Measurements from ENCODE around the gene OGFOD3. TPM values are rescaled to one million over a fixed set of nuclear protein-coding genes. Genes with fewer than 3 reads are reported as not detected.

The OGFOD3 gene
- total and polyA plus RNA-seq, 2 donors (not counting 3 experiments of a cell fraction or from before 2014, with no cell fraction given): 31.7 to 34.8 TPM

DNA sequence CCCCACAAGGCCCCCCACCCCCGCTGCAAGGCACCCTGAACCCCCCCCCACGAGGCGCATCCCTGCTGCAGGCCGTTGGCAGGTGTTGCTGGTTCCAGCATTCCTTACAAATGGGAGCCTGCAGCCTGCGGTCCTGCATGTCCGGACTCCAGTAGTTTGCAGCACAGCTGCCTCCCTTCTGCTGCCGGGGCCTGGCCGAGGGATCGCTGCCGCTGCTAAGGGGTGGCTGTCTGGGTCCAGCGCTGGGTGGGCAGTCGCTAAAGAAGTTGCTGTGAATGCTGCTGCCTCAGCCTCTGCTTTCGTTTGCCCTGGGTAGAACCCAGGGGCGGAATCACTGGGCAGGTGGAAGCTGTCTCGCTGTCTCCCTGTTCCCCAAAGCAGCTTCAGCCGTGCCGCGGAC, 35.0 kb downstream of the OGFOD3 start:
- Histone ChIP-seq H2AFZ (ENCODE audit: low read depth, low read length) (no peak overlapping the region), H3K9ac (replicated peaks; ENCODE audit: extremely low read depth, insufficient read depth, low read length) (no peak overlapping the region), H3K36me3 (ENCODE audit: control insufficient read depth in 2 of 2, extremely low read depth in 1 of 2, insufficient read depth in 2 of 2, low read length in 2 of 2) (no peaks in the 10 kb centered on the region), H3K4me3 (replicated peaks in 1 of 3; ENCODE audit: insufficient read depth in 1 of 3, low read depth in 1 of 3, low read length in 3 of 3) (no peak overlapping the region), H3K9me1 (replicated peaks; ENCODE audit: control insufficient read depth, extremely low read depth, insufficient read depth, low read length) (no peaks in the 10 kb centered on the region), H3K79me2 (ENCODE audit: control insufficient read depth, insufficient read depth, low read length) (no peaks in the 10 kb centered on the region), H3K27me3 (ENCODE audit: control insufficient read depth in 2 of 2, insufficient read depth in 2 of 2, low read length in 2 of 2) (no peaks in the 10 kb centered on the region), H3K27ac (ENCODE audit: insufficient read depth, low read depth, low read length) (no peak overlapping the region), H3K9me3 (replicated peaks; ENCODE audit: control insufficient read depth, insufficient read depth, low read length) (no peaks in the 10 kb centered on the region), H3K4me1 (ENCODE audit: control insufficient read depth, extremely low read depth, insufficient read depth, low read length) (no peaks in the 10 kb centered on the region), H4K20me1 (replicated peaks; ENCODE audit: control insufficient read depth, extremely low read depth, insufficient read depth, low read length) (no peaks in the 10 kb centered on the region), H3K4me2 (ENCODE audit: insufficient read depth, low read length) (no peak overlapping the region)
- intact Hi-C loops (cut with micrococcal nuclease): no loop called here
- DNase-seq (ENCODE audit: low read depth, low spot score): no peak
- FAIRE-seq: no peak
- CTCF ChIA-PET: no interaction called here
- dilution Hi-C loops (cut with MboI; ENCODE audit: extremely low pct_ligation_motif_present, low sequenced_read_pairs): no loop called here
- POLR2A ChIA-PET: no interaction called here
- TF ChIP-seq FOS (IDR thresholded peaks at IDR 0.05; ENCODE audit: borderline replicate concordance, insufficient read depth, low read length) (no peak), CTCF (IDR thresholded peaks at IDR 0.05; ENCODE audit: extremely low read depth in 1 of 2, insufficient read depth in 1 of 2, low read depth in 1 of 2, low read length in 2 of 2) (no peak), EZH2 (IDR thresholded peaks at IDR 0.05; ENCODE audit: borderline replicate concordance, low read depth, low read length, severe bottlenecking) (no peak), POLR2A (IDR thresholded peaks at IDR 0.05; ENCODE audit: low read depth, low read length) (no peak), MYC (IDR thresholded peaks at IDR 0.05; ENCODE audit: low read depth, low read length) (no peak)
- TF ChIP-seq, protein P1, sequence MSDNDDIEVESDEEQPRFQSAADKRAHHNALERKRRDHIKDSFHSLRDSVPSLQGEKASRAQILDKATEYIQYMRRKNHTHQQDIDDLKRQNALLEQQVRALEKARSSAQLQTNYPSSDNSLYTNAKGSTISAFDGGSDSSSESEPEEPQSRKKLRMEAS (IDR thresholded peaks at IDR 0.05; ENCODE audit: insufficient read depth, insufficient read length): no peak
- BruUV-seq (replicated peaks): no TSS peak

- no peaks in the 10 kb centered on the region for H3K79me2 ChIP-seq (ENCODE audit: control insufficient read depth, insufficient read depth, low read length)
- dilution Hi-C loops (cut with MboI; ENCODE audit: extremely low pct_ligation_motif_present, low sequenced_read_pairs) (no loop called here), intact Hi-C loops (cut with micrococcal nuclease) (no loop called here)
- no peak overlapping the region for H2AFZ ChIP-seq (ENCODE audit: low read depth, low read length)
- H3K4me1 ChIP-seq (ENCODE audit: control insufficient read depth, extremely low read depth, insufficient read depth, low read length): no peaks in the 10 kb centered on the region
- no peak for DNase-seq (ENCODE audit: low read depth, low spot score)
- no peaks in the 10 kb centered on the region for H3K36me3 ChIP-seq (ENCODE audit: control insufficient read depth in 2 of 2, extremely low read depth in 1 of 2, insufficient read depth in 2 of 2, low read length in 2 of 2)
- no TSS peak for BruUV-seq (replicated peaks)
- H3K9me3 ChIP-seq (replicated peaks; ENCODE audit: control insufficient read depth, insufficient read depth, low read length): no peaks in the 10 kb centered on the region
- FAIRE-seq: no peak
- no peak overlapping the region for H3K9ac ChIP-seq (replicated peaks; ENCODE audit: extremely low read depth, insufficient read depth, low read length)
- H3K27ac ChIP-seq (ENCODE audit: insufficient read depth, low read depth, low read length): no peak overlapping the region
- no peaks in the 10 kb centered on the region for H3K9me1 ChIP-seq (replicated peaks; ENCODE audit: control insufficient read depth, extremely low read depth, insufficient read depth, low read length)
- H3K4me2 ChIP-seq (ENCODE audit: insufficient read depth, low read length): no peak overlapping the region
- no peaks in the 10 kb centered on the region for H4K20me1 ChIP-seq (replicated peaks; ENCODE audit: control insufficient read depth, extremely low read depth, insufficient read depth, low read length)
- no peak for TF ChIP-seq POLR2A (IDR thresholded peaks at IDR 0.05; ENCODE audit: low read depth, low read length)
- no peak for TF ChIP-seq MYC (IDR thresholded peaks at IDR 0.05; ENCODE audit: low read depth, low read length)
- TF ChIP-seq CTCF (IDR thresholded peaks at IDR 0.05; ENCODE audit: extremely low read depth in 1 of 2, insufficient read depth in 1 of 2, low read depth in 1 of 2, low read length in 2 of 2): no peak
- TF ChIP-seq EZH2 (IDR thresholded peaks at IDR 0.05; ENCODE audit: borderline replicate concordance, low read depth, low read length, severe bottlenecking): no peak
- no peak for TF ChIP-seq FOS (IDR thresholded peaks at IDR 0.05; ENCODE audit: borderline replicate concordance, insufficient read depth, low read length)
- TF ChIP-seq POLR2AphosphoS5 (IDR thresholded peaks at IDR 0.05; ENCODE audit: insufficient read depth, low read depth, low read length): no peak
- no peak for TF ChIP-seq JUN (IDR thresholded peaks at IDR 0.05; ENCODE audit: borderline replicate concordance, insufficient read depth, insufficient read length, low read depth)
- no peak for TF ChIP-seq GATA2 (IDR thresholded peaks at IDR 0.05; ENCODE audit: insufficient read depth, insufficient read length, low read depth, low read length)
- TF ChIP-seq, protein P1 (IDR thresholded peaks at IDR 0.05; ENCODE audit: insufficient read depth, insufficient read length): no peak
- ChIA-PET CTCF (no interaction called here), POLR2A (no interaction called here)
- no peak overlapping the region for H3K4me3 ChIP-seq (replicated peaks in 1 of 3; ENCODE audit: insufficient read depth in 1 of 3, low read depth in 1 of 3, low read length in 3 of 3)
- peaks cover 0 to 1% of the 10 kb centered on the region in 2 experiments for H3K27me3 ChIP-seq (ENCODE audit: control insufficient read depth in 2 of 2, insufficient read depth in 2 of 2, low read length in 2 of 2)
Observed at GRCh38 chr17:82382933-82383255, 35.5 kb downstream of the OGFOD3 start.

All from endothelial cell of umbilical vein (primary cell).